Upper lobe of left lung (tissue), 6 donors: ENCODE data around the gene TNKS1BP1. TPM values are rescaled to one million over a fixed set of nuclear protein-coding genes. Genes with fewer than 3 reads are reported as not detected.
"Not testable (repeated sequence)": the region's sequence is repeated elsewhere in the genome, so short reads cannot be mapped to it uniquely, and the experiment has no call there.

Experiments used
- ATAC-seq, 2 donors: fragments of 200-7000 bp; cut with Tn5 transposase; one replicate each; pipeline ENCODE4 v1.9.1; 2022; ENCODE audit warnings: mild to moderate bottlenecking in 2 of 2, moderate library complexity in 2 of 2; ENCODE audit not compliant: low FRiP score in 2 of 2
- DNase-seq, 2 donors: peaks; one replicate each; pipeline ENCODE4 v3.0.0-alpha.2; 2019 to 2020
- H3K27ac ChIP-seq, 4 donors: fragments of 200-600 bp; sonication (generic); one replicate each; pipeline ENCODE4 v1.5.1; 2016 to 2019
- H3K27me3 ChIP-seq, 4 donors: fragments of 200-600 bp; sonication (generic); one replicate each; pipeline ENCODE4 v1.5.1; 2017 to 2019
- H3K36me3 ChIP-seq, 4 donors: fragments of 200-600 bp; sonication (generic); one replicate each; pipeline ENCODE4 v1.5.1; 2016 to 2019
- H3K4me1 ChIP-seq, 4 donors: fragments of 200-600 bp; sonication (generic); one replicate each; pipeline ENCODE4 v1.5.1; 2018 to 2019
- H3K4me3 ChIP-seq, 4 donors: fragments of 200-600 bp; sonication (generic); one replicate each; pipeline ENCODE4 v1.5.1; 2017 to 2019; ENCODE audit warnings: mild to moderate bottlenecking in 2 of 4, moderate library complexity in 1 of 4
- H3K9me3 ChIP-seq, 4 donors: fragments of 200-600 bp; sonication (generic); one replicate each; pipeline ENCODE4 v1.5.1; 2018 to 2019
- CTCF ChIP-seq, 6 experiments: fragments of 450-650 bp in 4 of 6; fragments of 200-600 bp in 2 of 6; sonication (generic) in 2 of 6; IDR thresholded peaks; one replicate each; pipeline ENCODE4 v1.5.1; 2016 to 2019; ENCODE audit warnings: antibody characterized with exemption in 6 of 6
- EP300 ChIP-seq, 4 donors: sonication (generic); formaldehyde crosslinking; IDR thresholded peaks; one replicate each; pipeline ENCODE4 v1.5.1; 2017; ENCODE audit warnings: antibody characterized with exemption in 4 of 4, control low read depth in 2 of 4
- POLR2A ChIP-seq, 4 donors: fragments of 450-650 bp; IDR thresholded peaks; one replicate each; pipeline ENCODE4 v1.5.1; 2016 to 2017; ENCODE audit warnings: antibody characterized with exemption in 4 of 4, mild to moderate bottlenecking in 2 of 4
- POLR2AphosphoS5 ChIP-seq, 2 donors: sonication (generic); formaldehyde crosslinking; IDR thresholded peaks; one replicate each; pipeline ENCODE4 v1.5.1; 2017; ENCODE audit warnings: antibody characterized with exemption in 2 of 2
- WGBS, 2 donors: methylation state at CpG; one replicate each; pipeline ENCODE4 v1.1.5; 2017 to 2018; 5-methylcytosine and 5-hydroxymethylcytosine counted together
- total RNA-seq, 6 donors: library from RNA; depleted of rRNA in 4 of 6; stranded (reverse); fragments of >200 nt in 4 of 6; gene quantifications; one replicate each; pipeline versions ENCODE4 v1.1.0 to v1.2.1, GENCODE V29; 2016 to 2021
- donor health status: DM: no; HTN: no; CAD: no; lungs with moderate emphysema.
- donor health status: DM: no; HTN: yes; CAD: no; lungs with severe emphysema.

The TNKS1BP1 gene
- total RNA-seq, 6 donors from 2014 or later = 120 to 322 (median 184) TPM

DNA sequence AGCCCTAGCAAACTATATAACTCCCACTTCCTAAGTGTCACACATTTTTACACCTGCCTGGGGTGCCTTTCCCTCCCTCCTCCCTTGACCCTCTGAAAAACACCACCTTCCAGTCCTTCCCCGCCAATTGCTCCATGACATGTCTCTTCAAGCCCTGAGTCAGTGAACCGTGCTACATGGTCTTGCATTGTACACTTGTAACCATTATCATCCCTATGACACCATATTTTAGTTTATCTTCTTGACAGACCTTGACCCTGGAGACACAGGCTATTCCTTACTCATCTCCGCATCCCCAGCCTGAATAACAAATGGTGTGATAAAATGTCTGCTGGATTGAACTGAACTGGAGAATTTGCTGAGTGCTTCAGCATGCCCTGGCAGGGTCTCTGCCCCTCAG lies 36.9 kb downstream of the TNKS1BP1 start:
- Histone ChIP-seq H3K27me3 (no peaks in the 10 kb centered on the region), H3K36me3 (no peaks in the 10 kb centered on the region), H3K9me3 (no peaks in the 10 kb centered on the region), H3K27ac (no peak overlapping the region), H3K4me1 (peaks cover 4 to 10% (median 6%) of the 10 kb centered on the region in 4 donors), H3K4me3 (no peak overlapping the region)
- ATAC-seq = no peak
- DNase-seq = no peak
- TF ChIP-seq POLR2A (IDR thresholded peaks at IDR 0.05) = no peak
- TF ChIP-seq CTCF (IDR thresholded peaks at IDR 0.05) = no peak
- TF ChIP-seq EP300 (IDR thresholded peaks at IDR 0.05) = no peak
- TF ChIP-seq POLR2AphosphoS5 (IDR thresholded peaks at IDR 0.05) = no peak
- whole genome bisulfite sequencing, 2 donors = 96 to 99% methylated on average over 3 of the region's 3 CpGs

DNA sequence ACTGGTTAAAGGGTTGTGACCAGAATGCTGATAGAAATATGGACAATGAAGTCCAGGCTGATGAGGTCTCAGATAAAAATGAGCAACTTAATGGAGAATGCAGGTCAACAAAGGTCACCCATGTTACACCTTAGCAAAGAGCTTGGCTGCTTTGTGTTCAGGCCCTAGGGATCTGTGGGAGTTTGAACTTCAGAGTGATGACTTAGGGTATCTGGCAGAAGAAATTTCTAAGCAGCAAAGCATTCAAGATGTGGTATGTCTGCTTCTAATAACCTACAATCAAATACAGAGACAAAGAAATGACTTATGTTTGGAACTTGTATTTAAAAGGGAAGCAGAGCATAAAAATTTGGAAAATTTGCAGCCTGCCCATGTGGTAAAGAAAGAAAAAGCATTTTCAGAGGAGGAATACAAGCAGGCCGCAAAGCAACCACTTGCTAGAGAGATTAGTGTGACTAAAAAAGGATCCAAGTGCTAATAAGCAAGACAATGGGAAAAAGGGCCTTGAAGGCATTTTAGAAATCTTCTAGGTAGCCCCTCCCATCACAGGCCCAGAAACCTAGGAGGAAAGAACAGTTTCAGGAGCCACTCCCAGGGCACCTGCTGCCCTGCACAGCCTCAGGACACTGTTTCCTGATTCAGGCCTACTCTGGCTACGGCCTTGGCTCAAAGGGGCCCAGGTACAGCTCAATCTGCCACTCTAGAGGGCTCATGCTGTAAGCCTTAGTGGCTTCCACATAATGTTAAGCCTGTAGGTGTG lies 41.3 kb downstream of the TNKS1BP1 start:
- Histone ChIP-seq H3K4me1 (peaks cover 4 to 10% (median 8%) of the 10 kb centered on the region in 4 donors), H3K27ac (no peak overlapping the region), H3K27me3 (no peaks in the 10 kb centered on the region), H3K36me3 (no peaks in the 10 kb centered on the region), H3K4me3 (no peak overlapping the region), H3K9me3 (no peaks in the 10 kb centered on the region)
- no peak for TF ChIP-seq EP300 (IDR thresholded peaks at IDR 0.05)
- no peak for TF ChIP-seq POLR2A (IDR thresholded peaks at IDR 0.05)
- no peak for TF ChIP-seq CTCF (IDR thresholded peaks at IDR 0.05)
- no peak for TF ChIP-seq POLR2AphosphoS5 (IDR thresholded peaks at IDR 0.05)
- DNase-seq = no peak
- ATAC-seq = no peak
- WGBS, 2 donors = 76 to 86% methylated on average over 2 of the region's 2 CpGs

GRCh38 chr11:57281546-57281945 lies 43.2 kb downstream of the TNKS1BP1 start:
- not testable (repeated sequence) for H3K9me3 ChIP-seq, H3K4me3 ChIP-seq, H3K27ac ChIP-seq, H3K27me3 ChIP-seq, DNase-seq, H3K36me3 ChIP-seq, ATAC-seq
- peaks cover 22 to 29% (median 26%) of the 10 kb centered on the region in 4 donors for H3K4me1 ChIP-seq
- WGBS, 2 donors = 83 to 92% methylated on average over 6 of the region's 6 CpGs

- Histone ChIP-seq H3K27me3 (no peaks in the 10 kb centered on the region), H3K27ac (peak overlapping the region in 2 of 4 donors; percentile 81), H3K4me3 (no peak overlapping the region), H3K9me3 (no peaks in the 10 kb centered on the region), H3K36me3 (no peaks in the 10 kb centered on the region), H3K4me1 (peaks cover 24 to 36% (median 29%) of the 10 kb centered on the region in 4 donors)
- TF ChIP-seq CTCF (IDR thresholded peaks at IDR 0.05) (no peak), POLR2AphosphoS5 (IDR thresholded peaks at IDR 0.05) (no peak), EP300 (IDR thresholded peaks at IDR 0.05) (no peak), POLR2A (IDR thresholded peaks at IDR 0.05) (no peak)
- WGBS, 2 donors = 96 to 98% methylated on average over 5 of the region's 5 CpGs
- DNase-seq (no peak), ATAC-seq (no peak)
Observed at GRCh38 chr11:57279116-57279515, 45.6 kb downstream of the TNKS1BP1 start.

- Histone ChIP-seq H3K4me3 (no peak overlapping the region), H3K4me1 (peaks cover 24 to 36% (median 29%) of the 10 kb centered on the region in 4 donors), H3K9me3 (peaks cover 0 to 3% (median 0%) of the 10 kb centered on the region in 4 donors), H3K36me3 (no peaks in the 10 kb centered on the region), H3K27ac (peak overlapping the region; percentile 78 to 88 (median 81)), H3K27me3 (no peaks in the 10 kb centered on the region)
- TF ChIP-seq POLR2A (IDR thresholded peaks at IDR 0.05) (no peak), POLR2AphosphoS5 (IDR thresholded peaks at IDR 0.05) (no peak), EP300 (IDR thresholded peaks at IDR 0.05) (no peak), CTCF (IDR thresholded peaks at IDR 0.05) (no peak)
- WGBS, 2 donors = 72 to 81% methylated on average over 7 of the region's 7 CpGs
- DNase-seq = no peak
- no peak for ATAC-seq
Observed at GRCh38 chr11:57278721-57279095, 46.0 kb downstream of the TNKS1BP1 start.
